ENCODE measurements around the gene SLC6A15.

DNA sequence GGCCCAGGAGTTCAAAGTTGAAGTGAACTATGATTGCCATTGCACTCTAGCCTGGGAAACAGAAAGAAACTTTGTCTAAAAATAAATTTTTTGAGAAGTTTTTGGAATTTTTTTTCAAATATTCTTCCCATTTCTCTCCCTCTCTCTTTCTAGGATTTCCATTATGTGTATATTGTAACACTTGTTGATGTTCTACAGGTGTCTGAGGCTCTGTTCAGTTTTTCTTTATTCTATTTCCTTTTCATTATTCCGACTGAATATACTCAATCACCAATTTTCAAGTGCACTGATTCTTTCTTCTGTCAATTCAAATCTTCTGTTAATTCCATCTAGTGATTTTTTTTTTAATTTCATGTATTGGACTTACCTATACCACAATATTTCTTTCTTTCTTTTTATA lies 48.3 kb upstream of the SLC6A15 start:
- no peak for TF ChIP-seq CTCF (IDR thresholded peaks at IDR 0.05 in 8 of 11, conservative IDR thresholded peaks at IDR 0.05 in 3 of 11)
- TF ChIP-seq POLR2A (IDR thresholded peaks at IDR 0.05): no peak
